Suprapubic skin (tissue), 4 donors: ENCODE results near the gene RNF214.

ENCODE experiments used
- EP300 ChIP-seq: sonication (generic); formaldehyde crosslinking; IDR thresholded peaks from one replicate; pipeline ENCODE4 v1.6.1; 2017; ENCODE audit warnings: antibody characterized with exemption
- POLR2A ChIP-seq, 2 donors: fragments of 450-650 bp; IDR thresholded peaks; one replicate each; pipeline ENCODE4 v1.6.1; 2017; ENCODE audit warnings: antibody characterized with exemption in 2 of 2, mild to moderate bottlenecking in 2 of 2, moderate library complexity in 2 of 2
- POLR2AphosphoS5 ChIP-seq, 3 donors: sonication (generic); formaldehyde crosslinking; IDR thresholded peaks; one replicate each; pipeline ENCODE4 v1.6.1; 2017; ENCODE audit warnings: antibody characterized with exemption in 3 of 3
- TF ChIP-seq, protein P1 (sequence below), 2 donors: fragments of 200-600 bp in 1 of 2; fragments of 450-650 bp in 1 of 2; sonication (generic) in 1 of 2; IDR thresholded peaks; one replicate each; pipeline ENCODE4 v1.5.1; 2016 to 2019; ENCODE audit warnings: antibody characterized with exemption in 2 of 2, mild to moderate bottlenecking in 1 of 2, moderate library complexity in 1 of 2

DNA sequence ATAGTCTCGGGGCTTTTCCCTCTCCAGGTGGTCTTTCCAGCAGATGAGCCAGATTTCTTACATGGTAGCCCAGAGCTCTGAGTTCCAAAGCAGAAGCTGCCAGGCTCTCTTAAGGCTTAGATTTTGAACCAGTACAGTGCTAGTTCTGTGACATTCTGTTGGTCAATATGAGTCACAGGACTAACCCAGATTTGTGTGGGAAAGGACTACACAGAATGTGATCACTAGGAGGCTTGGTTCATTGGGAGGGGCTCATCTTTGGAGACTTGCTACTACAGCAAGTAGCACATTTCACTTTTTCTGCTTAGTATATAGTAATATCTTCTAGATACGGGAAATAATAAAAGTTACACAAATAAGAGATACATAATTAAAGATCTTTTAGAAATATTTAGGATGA, 24.1 kb downstream of the RNF214 start:
- no peak for TF ChIP-seq POLR2A (IDR thresholded peaks at IDR 0.05)
- TF ChIP-seq, protein P1, sequence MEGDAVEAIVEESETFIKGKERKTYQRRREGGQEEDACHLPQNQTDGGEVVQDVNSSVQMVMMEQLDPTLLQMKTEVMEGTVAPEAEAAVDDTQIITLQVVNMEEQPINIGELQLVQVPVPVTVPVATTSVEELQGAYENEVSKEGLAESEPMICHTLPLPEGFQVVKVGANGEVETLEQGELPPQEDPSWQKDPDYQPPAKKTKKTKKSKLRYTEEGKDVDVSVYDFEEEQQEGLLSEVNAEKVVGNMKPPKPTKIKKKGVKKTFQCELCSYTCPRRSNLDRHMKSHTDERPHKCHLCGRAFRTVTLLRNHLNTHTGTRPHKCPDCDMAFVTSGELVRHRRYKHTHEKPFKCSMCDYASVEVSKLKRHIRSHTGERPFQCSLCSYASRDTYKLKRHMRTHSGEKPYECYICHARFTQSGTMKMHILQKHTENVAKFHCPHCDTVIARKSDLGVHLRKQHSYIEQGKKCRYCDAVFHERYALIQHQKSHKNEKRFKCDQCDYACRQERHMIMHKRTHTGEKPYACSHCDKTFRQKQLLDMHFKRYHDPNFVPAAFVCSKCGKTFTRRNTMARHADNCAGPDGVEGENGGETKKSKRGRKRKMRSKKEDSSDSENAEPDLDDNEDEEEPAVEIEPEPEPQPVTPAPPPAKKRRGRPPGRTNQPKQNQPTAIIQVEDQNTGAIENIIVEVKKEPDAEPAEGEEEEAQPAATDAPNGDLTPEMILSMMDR (IDR thresholded peaks at IDR 0.05): no peak
- no peak for TF ChIP-seq POLR2AphosphoS5 (IDR thresholded peaks at IDR 0.05)
- no peak for TF ChIP-seq EP300
